DMS114 treated with DMSO at 0.1 percent for 48 hours (cell line): ENCODE data around the gene REL.
"Not testable (repeated sequence)": the region's sequence is repeated elsewhere in the genome, so short reads cannot be mapped to it uniquely, and the experiment has no call there.

Experiments used
- DNase-seq: peaks from one replicate; lab custom pipeline; 2025; ENCODE audit not compliant: unreplicated experiment; lab: John Stamatoyannopoulos, UW

Gene REL

DNA sequence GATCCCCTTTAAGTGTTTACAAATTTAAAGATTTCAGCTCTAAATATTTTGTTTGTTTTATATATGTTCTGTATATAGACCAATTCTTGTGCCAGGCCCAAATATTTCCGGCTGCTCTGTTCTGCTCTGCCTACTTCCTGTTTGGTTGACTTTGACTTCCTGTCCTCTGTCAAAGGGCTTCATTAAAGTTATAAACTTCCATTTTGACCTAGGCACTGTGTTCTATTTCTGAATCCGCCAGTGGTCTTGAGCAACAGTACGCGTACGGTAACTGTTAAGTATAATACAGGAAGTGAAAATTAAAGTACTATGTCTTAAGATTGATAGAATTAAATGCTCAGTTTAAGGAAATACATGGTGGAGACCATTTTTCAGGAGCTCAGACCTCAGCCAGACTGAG lies 13.5 kb upstream of the REL start:
- no peak for DNase-seq

DNA sequence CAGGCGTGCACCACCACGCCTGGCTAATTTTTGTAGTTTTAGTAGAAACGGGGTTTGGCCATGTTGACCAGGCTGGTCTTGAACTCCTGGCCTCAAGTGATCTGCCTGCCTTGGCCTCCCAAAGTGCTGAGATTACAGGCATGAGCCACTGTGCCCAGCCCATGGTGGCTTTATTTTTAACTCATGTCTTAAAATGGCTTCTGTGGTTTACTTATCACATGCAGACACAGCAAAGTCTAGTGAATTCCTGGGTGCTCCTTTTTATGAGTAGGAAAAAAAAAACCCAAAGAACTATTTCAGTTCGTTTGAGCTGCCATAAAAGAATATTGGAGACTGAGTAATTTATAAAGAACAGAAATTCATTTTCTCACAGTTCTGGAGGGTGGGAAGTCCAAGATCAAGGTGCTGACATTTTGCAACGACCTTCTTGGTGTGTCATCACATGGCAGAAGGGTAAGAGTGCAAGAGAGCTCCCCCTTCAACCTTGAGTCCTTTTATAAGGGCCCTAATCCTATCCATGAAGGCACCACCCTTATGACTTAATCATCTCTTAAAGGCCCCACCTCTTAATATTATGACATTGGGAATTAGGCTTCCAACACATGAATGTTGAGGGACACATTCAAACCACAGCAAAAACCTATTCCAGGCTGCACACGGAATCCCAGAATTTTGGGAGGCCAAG lies 12.6 kb upstream of the REL start:
- DNase-seq, result no peak

DNA sequence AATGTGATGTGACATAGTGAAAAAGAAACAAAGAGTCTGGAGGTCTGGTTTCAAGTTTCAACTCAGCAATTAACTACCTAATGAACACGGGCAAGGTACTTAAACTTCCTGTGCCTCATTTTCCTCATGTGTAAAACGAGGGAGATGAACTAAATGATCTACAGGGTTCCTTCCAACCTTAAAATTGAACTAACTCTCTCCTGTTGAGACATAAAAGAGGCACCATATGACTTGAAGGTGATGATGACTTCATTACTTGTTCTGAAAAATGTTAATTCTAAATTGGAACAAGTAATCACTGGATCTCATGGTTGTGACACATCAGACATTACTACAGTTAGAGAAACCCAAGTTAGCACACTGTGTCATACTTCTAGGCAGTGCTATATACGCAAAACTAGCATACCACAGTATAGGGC lies 8.9 kb upstream of the REL start:
- no peak for DNase-seq

DNA sequence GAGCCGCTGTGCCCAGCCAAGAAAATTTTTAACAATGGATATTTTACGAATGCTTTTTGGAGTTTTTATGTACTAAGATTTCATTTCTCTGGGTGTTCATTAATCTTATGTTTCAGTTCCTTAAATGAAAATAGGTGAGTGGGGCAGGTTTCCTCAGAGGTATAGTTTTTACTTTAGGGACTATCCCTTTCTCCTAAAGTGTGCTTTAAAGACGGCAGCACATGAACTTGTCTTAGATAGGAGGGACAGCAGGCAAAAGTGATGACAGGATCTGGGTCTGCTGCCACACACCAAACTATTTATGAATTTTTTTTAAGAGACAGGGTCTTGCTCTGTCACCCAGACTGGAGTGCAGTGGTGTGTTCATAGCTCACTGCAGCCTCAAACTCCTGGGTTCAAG lies 8.0 kb upstream of the REL start:
- DNase-seq, result no peak

DNA sequence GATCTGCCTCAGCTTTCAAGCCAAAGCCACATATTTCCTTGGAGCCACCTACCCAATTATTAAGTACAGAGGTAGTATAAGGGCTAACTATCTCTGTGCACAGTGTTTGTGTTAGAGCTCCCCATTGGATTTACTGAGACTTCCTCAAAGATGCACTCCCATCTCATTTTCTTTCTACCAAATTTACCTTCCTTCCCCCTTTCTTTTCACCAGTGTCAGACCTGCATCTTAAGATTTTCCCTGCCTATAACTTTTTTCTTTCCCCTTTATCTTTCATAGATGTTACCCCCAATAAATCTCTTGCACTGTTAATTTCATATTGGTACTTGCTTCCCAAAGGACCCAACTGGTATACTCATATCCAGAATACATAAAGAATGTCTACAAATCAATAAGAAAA lies 5.9 kb upstream of the REL start:
- DNase-seq, result no peak

DNA sequence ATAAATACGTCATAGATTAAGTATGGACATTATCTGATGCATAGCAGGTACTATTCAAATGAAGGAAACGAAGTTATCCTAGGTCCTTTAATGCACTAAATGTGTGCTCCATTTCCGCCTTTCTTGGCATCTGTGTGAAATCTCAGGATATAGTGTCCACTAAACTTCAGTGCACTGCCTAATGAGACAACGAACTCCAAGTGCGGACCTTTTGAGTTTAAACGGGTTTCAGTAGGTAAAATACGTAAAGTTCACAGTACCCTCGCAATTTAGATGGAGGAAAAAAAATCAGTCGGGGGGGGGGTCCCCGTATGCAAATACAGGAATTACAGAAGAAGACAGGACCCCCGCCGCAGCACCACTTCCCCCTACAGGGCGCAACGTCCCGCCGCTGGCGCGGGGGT lies 729 bp upstream of the REL start:
- no peak for DNase-seq

DNA sequence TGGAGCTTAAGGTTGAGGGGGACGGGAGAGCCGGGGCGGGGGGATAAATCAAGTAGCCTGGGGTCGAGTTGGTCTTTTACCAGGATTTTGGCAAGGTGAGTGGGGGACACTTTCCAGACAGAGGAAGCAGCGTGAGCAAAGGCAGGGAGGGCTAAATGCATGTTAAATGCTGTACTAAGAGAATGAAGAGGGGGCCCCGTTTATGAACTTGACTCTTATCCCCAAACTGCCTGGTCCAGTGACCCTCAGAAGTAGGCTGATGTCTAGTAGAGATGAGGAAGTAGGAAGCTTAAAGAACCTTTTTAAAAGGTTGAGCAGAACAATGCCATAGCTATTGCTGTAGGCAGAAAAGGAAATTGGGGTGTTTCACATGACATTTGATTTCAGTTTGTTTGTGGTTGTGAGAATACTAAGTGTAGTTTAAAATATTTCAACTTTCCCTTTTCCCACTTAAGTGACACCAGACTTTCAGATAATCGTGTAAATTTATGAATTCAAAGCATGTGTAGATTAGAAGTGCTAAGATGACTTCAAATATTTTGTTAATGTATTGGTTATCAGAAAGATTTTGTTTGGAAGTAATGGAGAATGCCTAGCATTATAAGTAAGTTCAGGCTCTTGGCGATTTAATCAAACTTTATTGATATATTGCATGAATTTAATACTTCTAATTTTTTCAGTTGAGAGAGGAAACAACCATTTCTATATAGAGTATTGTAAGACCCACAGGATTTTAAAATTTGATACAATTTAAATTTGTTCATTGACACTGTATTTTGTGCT lies 1.8 kb downstream of the REL start:
- DNase-seq, result no peak

DNA sequence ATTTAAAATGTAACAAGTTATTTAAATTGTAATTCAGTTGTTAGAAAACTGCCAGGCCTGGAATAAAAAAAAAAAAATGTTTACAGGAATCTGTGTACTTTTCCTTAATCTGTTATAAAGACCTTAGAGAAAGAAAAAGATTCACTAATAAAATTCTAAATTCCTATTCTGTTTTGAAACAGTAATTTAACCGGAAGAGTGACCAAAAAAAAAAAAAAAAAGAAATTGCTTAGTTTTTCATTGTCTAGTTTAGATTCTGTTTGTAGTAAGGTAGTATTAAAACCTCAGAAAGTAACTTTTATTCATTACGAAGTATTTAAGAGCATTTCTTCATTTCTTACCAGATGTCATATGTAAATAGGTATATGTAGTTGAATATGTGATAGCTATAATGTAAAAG lies 2.5 kb downstream of the REL start:
- no peak for DNase-seq

DNA sequence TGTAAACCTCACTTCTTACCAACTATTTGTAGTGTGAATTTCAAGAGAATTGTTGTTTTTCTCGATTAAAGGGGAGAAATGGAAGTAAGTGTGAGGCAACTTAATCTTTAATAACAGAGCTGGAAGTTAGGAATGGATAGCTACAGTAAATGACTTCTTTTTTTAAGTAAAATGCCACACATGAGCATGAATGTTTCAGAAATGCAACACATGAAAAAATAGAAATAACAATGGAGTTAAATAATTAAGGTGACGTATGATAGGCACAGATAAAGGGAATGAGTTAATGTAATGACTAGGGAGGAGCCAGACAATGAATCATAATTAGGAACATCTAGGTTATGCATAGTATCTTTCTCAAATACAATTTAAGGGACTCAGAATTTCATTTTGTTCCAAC lies 3.4 kb downstream of the REL start:
- DNase-seq, result no peak

DNA sequence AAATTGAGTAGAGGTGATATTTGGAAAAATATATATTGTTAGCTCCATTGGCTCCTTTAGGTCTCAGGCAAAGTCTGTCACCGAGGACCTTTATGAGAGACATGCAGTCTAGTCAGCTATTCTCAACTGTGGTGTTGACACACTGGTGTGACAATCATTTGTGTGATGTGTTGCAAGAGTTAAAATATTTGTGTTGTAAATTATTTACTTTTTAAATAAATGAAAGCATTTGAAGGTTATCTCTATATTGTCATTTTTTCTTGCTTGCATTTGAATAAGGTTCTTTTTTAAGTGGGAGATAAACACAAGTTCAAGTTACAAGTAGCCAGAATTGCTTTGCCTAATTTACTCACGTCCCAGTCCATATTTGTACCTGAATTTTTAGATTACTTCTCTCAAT lies 4.3 kb downstream of the REL start:
- DNase-seq, result no peak

DNA sequence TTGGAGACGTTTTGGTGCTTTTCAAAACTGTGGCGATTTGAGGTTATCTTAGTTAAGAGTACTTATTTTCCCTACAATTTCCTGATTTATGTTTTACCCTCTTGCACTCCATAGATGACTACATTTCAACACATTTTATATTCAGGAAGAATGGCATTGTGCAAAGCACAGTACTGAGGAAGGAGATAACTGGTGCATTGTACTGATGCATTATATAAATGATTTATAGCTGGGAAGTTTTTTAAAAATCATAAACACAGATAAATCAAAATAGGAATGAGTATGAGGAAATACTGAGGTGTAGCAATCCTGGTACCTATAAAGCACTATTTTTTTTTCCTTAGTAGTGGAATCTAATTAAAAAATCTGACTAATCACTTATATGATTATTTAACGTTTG lies 5.6 kb downstream of the REL start:
- DNase-seq, result no peak

DNA sequence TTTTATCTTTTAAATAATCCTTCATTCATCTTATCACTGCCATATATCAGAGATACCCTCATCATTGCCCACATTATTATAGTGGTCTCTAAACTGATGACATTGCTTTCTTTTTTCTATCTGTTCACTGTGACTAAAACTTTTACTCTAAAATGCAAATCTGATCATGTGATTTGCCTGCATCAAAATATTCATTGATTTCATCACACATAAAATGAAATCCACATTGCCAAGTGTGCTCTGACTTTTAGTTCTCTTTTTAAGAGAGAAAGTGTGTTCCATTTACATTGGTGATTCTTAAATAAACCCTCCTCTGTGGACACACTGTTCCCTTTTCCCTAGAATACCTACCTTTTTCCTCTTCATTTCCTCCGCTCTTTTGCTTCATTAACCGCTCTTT lies 7.5 kb downstream of the REL start:
- DNase-seq, result no peak

DNA sequence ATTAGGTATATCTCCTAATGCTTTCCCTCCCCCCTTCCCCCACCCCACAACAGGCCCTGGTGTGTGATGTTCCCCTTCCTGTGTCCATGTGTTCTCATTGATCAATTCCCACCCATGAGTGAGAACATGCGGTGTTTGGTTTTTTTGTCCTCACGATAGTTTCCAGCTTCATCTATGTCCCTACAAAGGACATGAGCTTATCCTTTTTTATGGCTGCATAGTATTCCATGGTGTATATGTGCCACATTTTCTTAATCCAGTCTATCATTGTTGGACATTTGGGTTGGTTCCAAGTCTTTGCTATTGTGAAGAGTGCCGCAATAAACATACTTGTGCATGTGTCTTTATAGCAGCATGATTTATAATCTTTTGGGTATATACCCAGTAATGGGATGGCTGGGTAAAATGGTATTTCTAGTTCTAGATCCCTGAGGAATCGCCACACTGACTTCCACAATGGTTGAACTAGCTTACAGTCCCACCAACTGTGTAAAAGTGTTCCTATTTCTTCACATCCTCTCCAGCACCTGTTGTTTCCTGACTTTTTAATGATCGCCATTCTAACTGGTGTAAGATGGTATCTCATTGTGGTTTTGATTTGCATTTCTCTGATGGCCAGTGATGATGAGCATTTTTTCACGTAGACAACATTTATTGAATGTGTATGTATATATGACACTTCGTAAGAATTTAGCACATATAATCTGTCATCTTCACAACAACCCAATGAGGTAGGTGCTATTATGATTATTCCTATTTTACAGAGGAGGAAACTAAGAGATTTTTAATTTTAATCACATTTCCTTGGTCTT lies 8.4 kb downstream of the REL start:
- not testable (repeated sequence) for DNase-seq

DNA sequence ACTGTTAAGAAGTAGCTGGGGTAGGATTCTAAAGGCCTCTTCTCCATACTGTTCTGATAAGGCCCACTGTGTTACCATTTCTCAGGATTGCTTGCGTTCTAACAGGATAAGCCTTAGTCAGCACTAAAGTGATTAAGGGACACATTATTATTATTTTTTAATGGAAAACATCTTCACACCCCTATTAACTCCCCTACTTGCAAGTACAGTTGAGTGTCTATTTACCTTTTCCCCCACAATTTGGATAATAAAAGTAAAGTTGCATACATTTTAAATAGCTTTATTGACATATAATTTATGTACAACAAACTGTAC lies 9.0 kb downstream of the REL start:
- DNase-seq, result no peak

DNA sequence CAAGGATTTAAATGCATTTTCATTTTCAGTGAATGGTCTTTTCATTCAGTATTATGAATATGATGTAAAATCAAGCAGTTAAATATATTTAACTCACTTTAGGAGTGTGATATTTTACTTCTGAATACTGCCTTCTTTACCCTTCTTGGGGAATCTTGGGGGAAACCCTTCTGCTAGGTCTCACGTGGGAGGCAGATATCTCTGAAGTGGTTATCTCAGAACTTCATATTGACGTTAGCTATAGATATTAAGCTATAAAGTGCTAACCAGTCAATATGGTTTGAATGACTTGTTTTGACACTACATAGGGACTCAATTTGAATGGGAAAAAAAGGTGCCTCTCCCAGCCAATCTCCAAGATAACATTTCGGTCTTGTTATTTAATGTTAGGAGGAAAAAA lies 9.8 kb downstream of the REL start:
- no peak for DNase-seq

DNA sequence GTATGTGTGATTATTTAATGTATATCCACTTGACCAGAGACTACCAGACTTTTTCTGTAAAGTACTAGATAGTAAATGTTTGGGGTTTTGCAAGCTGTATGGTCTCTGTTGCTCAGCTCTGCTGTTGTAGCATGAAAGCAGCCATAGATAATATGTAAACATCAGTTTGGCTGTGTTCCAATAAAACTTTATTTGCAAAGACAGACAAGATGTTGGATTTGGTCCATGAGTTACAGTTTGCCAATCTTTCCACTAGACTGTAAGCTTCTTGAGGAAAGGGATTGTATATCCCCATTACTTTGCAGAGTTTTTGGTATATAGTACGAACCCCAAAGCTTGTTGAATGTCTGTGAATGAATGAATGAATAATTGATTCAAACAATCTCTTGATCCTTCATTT lies 17.2 kb downstream of the REL start:
- no peak for DNase-seq

DNA sequence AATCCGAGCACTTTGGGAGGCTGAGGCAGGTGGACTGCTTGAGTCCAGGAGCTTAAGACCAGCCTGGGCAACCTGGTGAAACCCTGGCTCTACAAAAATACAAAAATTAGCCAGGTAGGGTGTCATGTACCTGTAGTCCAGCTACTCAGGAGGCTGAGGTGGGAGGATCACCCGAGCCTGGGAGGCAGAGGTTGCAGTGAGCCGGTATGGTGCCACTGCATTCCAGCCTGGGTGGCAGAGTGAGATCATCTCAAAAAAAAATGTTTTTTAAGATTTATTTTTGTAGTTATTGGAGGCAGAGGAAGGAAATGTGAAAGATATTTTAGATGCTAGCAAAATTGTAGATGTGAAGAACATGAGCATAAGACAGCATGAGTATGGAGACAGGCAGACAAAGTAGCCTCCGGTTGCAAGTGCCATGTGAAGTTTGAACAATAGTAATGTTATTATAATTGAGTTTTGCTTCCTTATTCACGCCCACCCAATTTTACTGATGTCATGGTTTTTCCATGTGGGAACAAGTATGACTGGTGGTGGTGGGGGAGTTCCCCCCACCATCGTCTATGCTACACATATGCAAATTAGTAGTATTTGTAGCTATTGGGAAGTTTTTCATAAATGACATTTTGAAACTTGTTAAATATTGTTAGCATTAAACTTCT lies 18.0 kb downstream of the REL start:
- DNase-seq, result no peak

DNA sequence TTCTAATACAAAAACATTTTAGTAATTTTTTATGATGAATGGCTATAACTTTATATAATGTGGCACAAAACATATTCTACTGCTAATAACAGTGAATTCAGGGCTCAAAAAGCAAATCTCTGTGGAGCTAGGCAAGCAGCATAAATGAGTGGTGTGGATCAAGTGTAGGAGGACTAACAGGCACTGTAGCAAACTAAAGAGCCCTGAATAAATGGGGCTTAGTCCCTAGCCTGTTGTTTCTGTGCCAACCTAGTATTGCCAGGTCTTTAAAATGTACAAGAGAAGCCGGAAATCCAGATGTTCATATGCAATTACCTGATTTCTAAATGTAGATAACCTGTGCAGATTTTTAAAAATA lies 18.5 kb downstream of the REL start:
- no peak for DNase-seq

DNA sequence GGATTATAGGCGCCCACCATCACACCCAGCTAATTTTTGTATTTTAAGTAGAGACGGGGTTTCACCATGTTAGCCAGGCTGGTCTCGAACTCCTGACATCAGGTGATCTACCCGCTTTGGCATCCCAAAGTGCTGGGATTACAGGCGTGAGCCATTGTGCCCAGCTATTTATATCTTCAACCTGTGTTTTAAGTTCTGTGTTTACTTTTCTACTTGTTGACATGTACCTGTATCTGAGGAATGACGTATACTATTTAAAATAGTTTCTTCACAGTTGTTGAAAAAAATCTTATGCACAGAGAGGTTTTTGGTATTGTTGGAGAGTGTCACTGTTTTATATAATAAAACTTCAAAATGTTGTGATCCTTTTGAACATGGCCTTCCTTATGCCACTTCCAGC lies 19.9 kb downstream of the REL start:
- DNase-seq, result not testable (repeated sequence)

DNA sequence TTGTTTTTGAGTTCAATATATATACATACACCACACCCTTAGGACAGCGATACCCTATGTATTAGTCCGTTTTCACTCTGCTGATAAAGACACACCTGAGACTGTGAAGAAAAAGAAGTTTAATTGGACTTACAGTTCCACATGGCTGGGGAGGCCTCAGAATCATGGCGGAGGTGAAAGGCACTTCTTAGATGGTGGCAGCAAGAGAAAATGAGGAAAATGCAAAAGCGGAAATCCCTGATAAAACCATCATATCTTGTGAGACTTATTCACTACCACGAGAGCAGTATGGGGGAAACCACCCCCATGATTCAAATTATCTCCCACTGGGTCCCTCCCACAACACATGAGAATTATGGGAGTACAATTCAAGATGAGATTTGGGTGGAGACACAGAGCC lies 24.5 kb downstream of the REL start:
- DNase-seq, result not testable (repeated sequence)

DNA sequence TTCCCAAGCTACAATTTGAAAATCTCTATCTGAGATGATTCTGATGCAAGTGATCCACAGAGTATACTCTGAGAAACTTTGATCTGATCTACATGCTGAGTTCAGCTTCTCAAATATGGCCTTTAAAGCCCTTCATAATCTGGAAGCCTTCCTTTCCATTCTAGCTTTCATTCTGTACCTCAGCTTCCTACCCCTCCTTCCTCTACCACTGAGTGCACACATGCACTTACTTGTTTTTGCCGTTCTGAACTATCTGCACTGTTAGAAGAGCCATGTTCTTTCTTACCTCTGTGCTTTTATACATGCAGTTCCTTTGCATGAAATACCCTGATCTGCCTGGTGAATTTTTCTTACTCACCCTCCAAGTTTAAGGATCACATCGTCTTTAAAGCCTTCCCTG lies 25.0 kb downstream of the REL start:
- DNase-seq, result no peak

DNA sequence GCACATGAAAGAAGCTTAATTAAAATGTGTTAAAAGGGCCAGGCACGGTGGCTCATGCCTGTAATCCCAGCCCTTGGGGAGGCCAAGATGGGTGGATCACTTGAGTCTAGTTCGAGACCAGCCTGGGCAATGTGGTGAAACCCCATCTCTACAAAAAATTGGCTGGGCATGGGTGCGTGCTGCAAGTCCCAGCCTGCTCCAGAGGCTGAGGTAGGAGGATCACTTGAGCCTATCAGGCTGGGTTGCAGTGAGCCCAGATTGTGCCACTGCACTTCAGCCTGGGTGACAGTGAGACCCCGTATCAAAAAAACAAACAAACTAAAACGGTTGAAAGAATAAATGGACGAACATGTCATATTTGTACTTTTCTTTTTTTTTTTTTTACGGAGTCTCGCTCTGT lies 26.0 kb downstream of the REL start:
- no peak for DNase-seq
